Body of pancreas (tissue), 4 donors: ENCODE results near the gene VWA8. TPM values are rescaled to one million over a fixed set of nuclear protein-coding genes. Genes with fewer than 3 reads are reported as not detected.

ENCODE experiments used
- ATAC-seq: fragments of 150-250 bp; one replicate; pipeline ENCODE4 v1.9.1; 2016
- DNase-seq, 4 donors: peaks; one replicate each; pipeline ENCODE4 v3.0.0-alpha.2; 2019
- H3K27ac ChIP-seq, 4 donors: fragments of 200-600 bp; sonication (generic); 1 replicate in 3 of 4; 2 replicates in 1 of 4; pipeline versions ENCODE4 v1.5.1 to v1.6.1; 2016 to 2019; ENCODE audit warnings: mild to moderate bottlenecking in 1 of 4, mixed read lengths in 1 of 4, moderate library complexity in 1 of 4
- H3K27me3 ChIP-seq, 2 donors: fragments of 200-600 bp; sonication (generic); one replicate each; pipeline ENCODE4 v1.6.0; 2016; ENCODE audit warnings: mild to moderate bottlenecking in 1 of 2
- H3K36me3 ChIP-seq, 2 donors: fragments of 200-600 bp; sonication (generic); replicated peaks in 1 of 2; 2 replicates each; pipeline ENCODE4 v1.5.1; 2016; ENCODE audit warnings: low read depth in 2 of 2; ENCODE audit not compliant: insufficient read depth in 1 of 2
- H3K4me1 ChIP-seq: fragments of 200-600 bp; sonication (generic); one replicate; pipeline ENCODE4 v1.6.0; 2016
- H3K4me3 ChIP-seq, 2 donors: fragments of 200-600 bp; sonication (generic); 1 replicate in 1 of 2; 2 replicates in 1 of 2; pipeline ENCODE4 v1.5.1; 2016 to 2019
- H3K9me3 ChIP-seq, 3 donors: fragments of 200-600 bp; sonication (generic); 1 replicate in 2 of 3; 2 replicates in 1 of 3; pipeline ENCODE4 v1.5.1; 2016
- POLR2A ChIP-seq, 3 donors: fragments of 450-650 bp; IDR thresholded peaks; one replicate each; pipeline ENCODE4 v1.6.1; 2016; ENCODE audit warnings: antibody characterized with exemption in 3 of 3, mild to moderate bottlenecking in 2 of 3
- WGBS, 2 donors: methylation state at CpG; one replicate each; pipeline ENCODE4 v1.1.5; 2017; 5-methylcytosine and 5-hydroxymethylcytosine counted together
- intact Hi-C: fragments of 100-400 bp; cut with DNase I; formaldehyde crosslinking; loops from one replicate; pipeline ENCODE4 v1.15.1; 2023
- total RNA-seq, 2 donors: library from RNA; depleted of rRNA; stranded (reverse); fragments of >200 nt; gene quantifications; one replicate each; pipeline ENCODE4 v1.1.0, GENCODE V29; 2016
- TF ChIP-seq, protein P1 (sequence below), 7 experiments: fragments of 450-650 bp in 4 of 7; fragments of 200-600 bp in 3 of 7; sonication (generic) in 3 of 7; IDR thresholded peaks; one replicate each; pipeline ENCODE4 v1.5.1; 2016 to 2019; ENCODE audit warnings: antibody characterized with exemption in 7 of 7

The VWA8 gene
- total RNA-seq = 10 to 100 TPM; 15.8 to 29.3 TPM

DNA sequence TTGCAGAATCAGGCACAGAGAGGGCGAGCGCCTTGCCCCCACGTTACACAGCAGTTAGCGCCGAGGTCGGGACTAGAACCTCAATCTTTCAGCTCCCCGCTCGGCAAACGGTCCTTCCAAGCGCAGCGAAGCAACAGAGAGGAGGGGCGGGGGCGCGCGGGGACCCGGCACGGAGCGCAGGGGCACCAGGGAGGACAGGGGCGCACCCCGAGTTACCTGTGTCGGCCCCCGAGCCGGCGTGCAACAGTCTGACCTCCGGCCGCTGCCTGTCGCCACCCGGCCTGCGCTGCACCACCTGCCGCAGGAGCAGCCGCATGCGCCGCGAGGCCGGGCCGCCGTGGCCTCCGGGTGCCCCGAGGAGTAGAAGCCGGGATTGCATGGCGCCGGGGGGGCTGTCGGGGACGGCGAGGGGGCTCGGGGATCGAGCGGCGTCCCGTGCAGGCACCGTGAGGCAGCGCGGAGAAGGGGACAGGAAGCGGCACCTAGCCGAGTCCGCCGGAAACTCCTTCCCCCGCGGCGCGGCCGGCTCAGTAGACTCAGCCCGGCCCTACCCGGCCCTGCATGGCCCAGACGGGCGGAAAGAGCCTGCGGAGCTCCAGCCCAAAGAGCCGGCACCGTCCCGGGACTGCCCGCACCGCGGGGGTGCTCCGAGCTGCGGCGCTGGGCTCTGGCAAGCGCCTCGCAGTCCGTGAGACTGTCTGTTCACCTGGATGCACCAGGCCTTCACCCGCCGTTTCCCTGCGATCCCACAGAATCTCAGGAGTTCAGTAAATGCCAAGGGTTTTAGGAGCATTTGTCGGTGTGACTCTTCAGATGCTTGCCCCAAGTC is at the start of gene VWA8:
Gene VWA8 (minus strand): TSS at position 473 of the 829 bp plus-strand sequence. CDS start 94 bp downstream, at position 379.
- DNase-seq (peak; percentile 81 to 87 (median 84)), ATAC-seq (peak; percentile 94)
- intact Hi-C loops = loop anchor here (10.0 kb wide), 1 partner anchor 84 kb away; the partner anchor contains the start of gene DGKH
- Histone ChIP-seq H3K9me3 (no peaks in the 10 kb centered on the region), H3K4me3 (peak within 1 kb of the TSS; percentile 82), H3K27ac (peak within 1 kb of the TSS; percentile 78 to 88 (median 83)), H3K36me3 (no peaks in the 10 kb centered on the region), H3K4me1 (peaks cover 27% of the 10 kb centered on the region), H3K27me3 (no peaks in the 10 kb centered on the region)
- WGBS, 2 donors = 1 to 4% methylated on average over 6 to 79 of the region's 83 CpGs
- TF ChIP-seq, protein P1, sequence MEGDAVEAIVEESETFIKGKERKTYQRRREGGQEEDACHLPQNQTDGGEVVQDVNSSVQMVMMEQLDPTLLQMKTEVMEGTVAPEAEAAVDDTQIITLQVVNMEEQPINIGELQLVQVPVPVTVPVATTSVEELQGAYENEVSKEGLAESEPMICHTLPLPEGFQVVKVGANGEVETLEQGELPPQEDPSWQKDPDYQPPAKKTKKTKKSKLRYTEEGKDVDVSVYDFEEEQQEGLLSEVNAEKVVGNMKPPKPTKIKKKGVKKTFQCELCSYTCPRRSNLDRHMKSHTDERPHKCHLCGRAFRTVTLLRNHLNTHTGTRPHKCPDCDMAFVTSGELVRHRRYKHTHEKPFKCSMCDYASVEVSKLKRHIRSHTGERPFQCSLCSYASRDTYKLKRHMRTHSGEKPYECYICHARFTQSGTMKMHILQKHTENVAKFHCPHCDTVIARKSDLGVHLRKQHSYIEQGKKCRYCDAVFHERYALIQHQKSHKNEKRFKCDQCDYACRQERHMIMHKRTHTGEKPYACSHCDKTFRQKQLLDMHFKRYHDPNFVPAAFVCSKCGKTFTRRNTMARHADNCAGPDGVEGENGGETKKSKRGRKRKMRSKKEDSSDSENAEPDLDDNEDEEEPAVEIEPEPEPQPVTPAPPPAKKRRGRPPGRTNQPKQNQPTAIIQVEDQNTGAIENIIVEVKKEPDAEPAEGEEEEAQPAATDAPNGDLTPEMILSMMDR (IDR thresholded peaks at IDR 0.05) = peak in 1 of 7 experiments; percentile 4
- TF ChIP-seq POLR2A (IDR thresholded peaks at IDR 0.05) = peak; percentile 38 to 75 (median 59)

DNA sequence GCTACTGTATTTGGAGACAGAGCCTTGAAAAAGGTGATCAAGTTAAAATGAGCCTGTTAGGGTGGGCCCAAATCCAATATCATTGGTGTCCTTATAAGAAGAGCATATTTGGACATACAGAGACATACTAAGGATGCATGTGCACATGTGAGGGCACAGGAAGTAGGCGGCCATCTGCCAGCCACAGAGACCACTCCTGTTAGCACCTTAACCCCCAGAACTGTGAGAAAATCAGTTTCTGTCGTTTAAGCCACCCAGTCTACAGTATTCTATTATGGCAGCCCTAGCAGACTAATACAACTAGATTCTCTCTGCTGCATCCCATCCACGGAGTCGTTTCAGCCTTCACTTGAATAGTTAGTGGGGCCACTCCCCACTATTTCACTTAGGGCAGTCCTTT is 48.1 kb upstream of the VWA8 start:
- TF ChIP-seq, protein P1 (IDR thresholded peaks at IDR 0.05) = no peak
- TF ChIP-seq POLR2A (IDR thresholded peaks at IDR 0.05) = no peak
- H3K36me3 ChIP-seq = no peaks in the 10 kb centered on the region
- H3K4me1 ChIP-seq = peaks cover 7% of the 10 kb centered on the region
- no peaks in the 10 kb centered on the region for H3K9me3 ChIP-seq
- intact Hi-C loops = no loop called here
- DNase-seq = no peak
- 76 to 77% methylated on average over 4 of the region's 4 CpGs for WGBS, 2 donors
- no peak for ATAC-seq
- no peak overlapping the region for H3K27ac ChIP-seq
- no peak overlapping the region for H3K4me3 ChIP-seq
- H3K27me3 ChIP-seq = no peaks in the 10 kb centered on the region

DNA sequence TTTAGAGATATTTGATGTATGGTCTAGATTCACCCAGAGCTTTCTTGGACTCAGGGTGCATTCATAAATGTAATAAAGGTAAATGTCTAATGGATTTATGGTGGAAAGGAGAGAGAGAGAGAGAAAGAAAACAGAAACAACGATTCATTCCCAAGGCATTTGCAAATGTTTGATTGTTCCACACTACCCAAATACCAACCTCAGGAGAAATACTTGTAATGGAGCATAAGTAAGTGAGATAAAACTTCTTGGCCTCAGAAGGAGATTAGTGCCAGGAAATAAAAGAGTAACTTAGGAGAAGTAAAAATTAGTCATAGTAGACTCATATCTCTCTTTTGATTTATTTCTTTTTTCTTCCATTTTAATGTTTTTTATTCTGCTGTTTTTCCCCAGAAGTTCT is 46.9 kb upstream of the VWA8 start:
- no peaks in the 10 kb centered on the region for H3K36me3 ChIP-seq
- WGBS, 2 donors = 41 to 50% methylated on average over 1 of the region's 1 CpG
- H3K4me3 ChIP-seq = no peak overlapping the region
- intact Hi-C loops = no loop called here
- TF ChIP-seq, protein P1 (IDR thresholded peaks at IDR 0.05) = no peak
- no peaks in the 10 kb centered on the region for H3K9me3 ChIP-seq
- DNase-seq = no peak
- ATAC-seq = no peak
- no peak overlapping the region for H3K27ac ChIP-seq
- no peaks in the 10 kb centered on the region for H3K27me3 ChIP-seq
- peaks cover 7% of the 10 kb centered on the region for H3K4me1 ChIP-seq

DNA sequence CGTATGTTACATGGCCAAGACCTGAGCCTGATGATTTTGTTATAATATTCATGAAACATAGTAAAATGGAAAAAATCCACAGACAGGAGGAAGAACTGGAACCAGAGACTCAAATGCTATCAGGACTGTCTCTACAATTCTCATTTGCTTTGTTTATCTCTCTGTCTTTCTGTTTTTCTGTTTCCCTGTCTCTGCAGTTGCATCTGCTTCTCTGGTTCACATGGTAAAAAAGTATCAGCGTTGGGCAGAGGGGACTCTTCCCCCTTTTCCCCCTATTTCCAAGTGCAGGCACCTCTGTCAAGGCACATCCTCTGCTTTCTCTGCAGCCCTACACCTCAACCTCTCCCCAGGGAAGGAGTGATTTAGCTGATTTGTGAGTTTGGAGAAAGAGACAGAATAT is 41.2 kb upstream of the VWA8 start:
- no peaks in the 10 kb centered on the region for H3K4me1 ChIP-seq
- TF ChIP-seq POLR2A (IDR thresholded peaks at IDR 0.05) = no peak
- TF ChIP-seq, protein P1 (IDR thresholded peaks at IDR 0.05) = no peak
- H3K9me3 ChIP-seq = no peaks in the 10 kb centered on the region
- intact Hi-C loops = no loop called here
- no peak overlapping the region for H3K27ac ChIP-seq
- whole genome bisulfite sequencing, 2 donors = 52 to 72% methylated on average over 2 of the region's 2 CpGs
- H3K4me3 ChIP-seq = no peak overlapping the region
- DNase-seq = no peak
- no peak for ATAC-seq
- H3K36me3 ChIP-seq = no peaks in the 10 kb centered on the region
- no peaks in the 10 kb centered on the region for H3K27me3 ChIP-seq
